Cardiac fibroblast (primary cell): ENCODE data around the gene PCDH17.

Experiments
- DNase-seq, 2 donors: peaks; one replicate each; pipeline versions ENCODE4 v3.0.0 to v3.0.0-alpha.2; 2010; ENCODE audit warnings: low read depth in 2 of 2
- H3K4me3 ChIP-seq, 2 donors: replicated peaks in 1 of 2; 1 replicate in 1 of 2; 2 replicates in 1 of 2; pipeline ENCODE4 v1.5.1; 2011; ENCODE audit warnings: low read depth in 2 of 2, low read length in 2 of 2, mild to moderate bottlenecking in 2 of 2, moderate library complexity in 1 of 2
- CTCF ChIP-seq: IDR thresholded peaks from one replicate; pipeline ENCODE4 v1.5.1; 2011; ENCODE audit warnings: low read depth, mild to moderate bottlenecking, low read length, inconsistent platforms

PCDH17 gene

GRCh38 chr13:57631596-57632275, at the start of gene PCDH17:
Gene PCDH17 (plus strand): TSS chr13:57631744. CDS start chr13:57632547, 803 bp downstream.
- TF ChIP-seq CTCF = no peak
- peak; percentile 35 to 44 for DNase-seq
- H3K4me3 ChIP-seq = peak within 1 kb of the TSS; percentile 48 to 51

GRCh38 chr13:57582032-57582431, 49.5 kb upstream of the PCDH17 start:
- DNase-seq = no peak
- TF ChIP-seq CTCF = no peak
- no peak overlapping the region for H3K4me3 ChIP-seq

- no peak overlapping the region for H3K4me3 ChIP-seq
- no peak for DNase-seq
- TF ChIP-seq CTCF = no peak
These were observed 48.0 kb upstream of the PCDH17 start for GRCh38 chr13:57583529-57583928.

- TF ChIP-seq CTCF = no peak
- no peak for DNase-seq
- H3K4me3 ChIP-seq = no peak overlapping the region
These were observed 42.9 kb upstream of the PCDH17 start for GRCh38 chr13:57588639-57589038.

GRCh38 chr13:57595775-57596174, 35.8 kb upstream of the PCDH17 start:
- H3K4me3 ChIP-seq = no peak overlapping the region
- no peak for DNase-seq
- no peak for TF ChIP-seq CTCF

GRCh38 chr13:57601536-57601935, 30.0 kb upstream of the PCDH17 start:
- DNase-seq = no peak
- no peak overlapping the region for H3K4me3 ChIP-seq
- no peak for TF ChIP-seq CTCF

GRCh38 chr13:57604442-57604841, 27.1 kb upstream of the PCDH17 start:
- H3K4me3 ChIP-seq = no peak overlapping the region
- DNase-seq = no peak
- no peak for TF ChIP-seq CTCF
